H1 (cell line): ENCODE measurements around the gene TMEM126B. TPM values are rescaled to one million over a fixed set of nuclear protein-coding genes. Genes with fewer than 3 reads are reported as not detected.

Experiments
- CTCF ChIA-PET: fragments of 300-600 bp; sonication (Branson Sonifier 250); formaldehyde crosslinking; loops from one replicate; lab custom pipeline; 2021; ENCODE audit not compliant: partially characterized antibody; lab: Charles Lee
- POLR2A ChIA-PET: fragments of 300-600 bp; sonication (Branson Sonifier 250); formaldehyde crosslinking; loops from one replicate; lab custom pipeline; 2021; ENCODE audit warnings: inconsistent platforms; ENCODE audit not compliant: partially characterized antibody; lab: Charles Lee
- DNase-seq, 2 experiments: peaks; one replicate each; pipeline versions ENCODE4 v3.0.0 to v3.0.0-alpha.2; 2010 to 2022; ENCODE audit warnings: low spot score in 2 of 2, low read depth in 1 of 2, mixed read lengths in 1 of 2
- FAIRE-seq: peaks from 2 replicates; lab custom pipeline; 2011; peaks lifted over from hg19 to GRCh38; lab: Jason Lieb, UNC
- H2AFZ ChIP-seq: 2 replicates; pipeline ENCODE4 v1.8.1; 2012; ENCODE audit warnings: low read length, inconsistent platforms
- H2AK5ac ChIP-seq: 2 replicates; pipeline ENCODE4 v1.6.1; 2013; ENCODE audit warnings: low read depth, low read length
- H2BK120ac ChIP-seq: replicated peaks from 2 replicates; pipeline ENCODE3; 2013; ENCODE audit warnings: low read depth, low read length, inconsistent platforms
- H2BK12ac ChIP-seq: 2 replicates; pipeline ENCODE4 v1.6.1; 2013; ENCODE audit warnings: low read depth, low read length
- H2BK15ac ChIP-seq: 2 replicates; pipeline ENCODE4 v1.6.1; 2013; ENCODE audit warnings: low read length
- H2BK20ac ChIP-seq: 2 replicates; pipeline ENCODE4 v1.6.1; 2013; ENCODE audit warnings: low read length
- H2BK5ac ChIP-seq: 2 replicates; pipeline ENCODE4 v1.6.1; 2013; ENCODE audit warnings: low read depth, low read length
- H3K14ac ChIP-seq: 2 replicates; pipeline ENCODE4 v1.6.1; 2013; ENCODE audit warnings: inconsistent platforms; ENCODE audit not compliant: insufficient read length
- H3K18ac ChIP-seq: 2 replicates; pipeline ENCODE4 v1.6.1; 2013; ENCODE audit warnings: low read length; ENCODE audit errors: extremely low read depth
- H3K23ac ChIP-seq: 2 replicates; pipeline ENCODE4 v1.6.1; 2013; ENCODE audit warnings: inconsistent platforms; ENCODE audit not compliant: insufficient read length
- H3K23me2 ChIP-seq: 2 replicates; pipeline ENCODE4 v1.6.1; 2013; ENCODE audit warnings: low read depth, low read length
- H3K27ac ChIP-seq: 2 replicates; pipeline ENCODE4 v1.6.1; 2011; ENCODE audit warnings: low read depth, low read length, inconsistent platforms
- H3K27me3 ChIP-seq, 4 experiments: replicated peaks in 1 of 4; 1 replicate in 1 of 4; 2 replicates in 3 of 4; pipeline versions ENCODE4 v1.6.1 to v1.8.1; 2011 to 2013; ENCODE audit warnings: low read length in 3 of 4, mild to moderate bottlenecking in 3 of 4, inconsistent platforms in 2 of 4, mixed read lengths in 2 of 4, moderate library complexity in 1 of 4; ENCODE audit not compliant: control insufficient read depth in 3 of 4, insufficient read depth in 3 of 4; ENCODE audit errors: extremely low read depth in 1 of 4
- H3K36me3 ChIP-seq, 4 experiments: 2 replicates each; pipeline versions ENCODE4 v1.6.1 to v1.8.1; 2011 to 2013; ENCODE audit warnings: mild to moderate bottlenecking in 4 of 4, low read length in 3 of 4, moderate library complexity in 2 of 4, control low read depth in 1 of 4, inconsistent platforms in 1 of 4; ENCODE audit not compliant: insufficient read depth in 4 of 4, control insufficient read depth in 2 of 4
- H3K4ac ChIP-seq: replicated peaks from 2 replicates; pipeline ENCODE3; 2013; ENCODE audit warnings: low read length, low read depth, mixed read lengths, inconsistent platforms; ENCODE audit not compliant: insufficient read length
- H3K4me1 ChIP-seq, 4 experiments: replicated peaks in 1 of 4; 1 replicate in 1 of 4; 2 replicates in 3 of 4; pipeline versions ENCODE4 v1.6.1 to v1.8.1; 2011 to 2013; ENCODE audit warnings: low read length in 3 of 4, inconsistent platforms in 2 of 4, mixed read lengths in 1 of 4; ENCODE audit not compliant: insufficient read depth in 4 of 4, control insufficient read depth in 3 of 4
- H3K4me2 ChIP-seq, 2 experiments: 2 replicates each; pipeline versions ENCODE4 v1.6.1 to v1.8.1; 2011 to 2013; ENCODE audit warnings: low read depth in 2 of 2, low read length in 2 of 2, control low read depth in 1 of 2, inconsistent platforms in 1 of 2, mild to moderate bottlenecking in 1 of 2; ENCODE audit not compliant: insufficient read depth in 1 of 2
- H3K4me3 ChIP-seq, 4 experiments: fragments of 200-600, 300-600 bp in 1 of 4; sonication (generic), shearing (Covaris generic), sonication (Bioruptor Twin) in 1 of 4; 2 replicates each; pipeline versions ENCODE4 v1.5.1 to v1.8.1; 2011 to 2016; ENCODE audit warnings: low read length in 4 of 4, low read depth in 3 of 4, control low read depth in 2 of 4, inconsistent platforms in 2 of 4, mild to moderate bottlenecking in 2 of 4, mixed read lengths in 1 of 4, moderate library complexity in 1 of 4; ENCODE audit not compliant: insufficient read depth in 2 of 4; ENCODE audit errors: extremely low read depth in 1 of 4
- H3K56ac ChIP-seq: replicated peaks from 2 replicates; pipeline ENCODE3; 2013; ENCODE audit warnings: low read depth, mild to moderate bottlenecking, mixed read lengths, low read length, inconsistent platforms; ENCODE audit not compliant: insufficient read length
- H3K79me1 ChIP-seq: 2 replicates; pipeline ENCODE4 v1.6.1; 2013; ENCODE audit warnings: low read depth, low read length, control low read depth
- H3K79me2 ChIP-seq, 2 experiments: 2 replicates each; pipeline versions ENCODE4 v1.6.1 to v1.8.1; 2012 to 2013; ENCODE audit warnings: low read length in 2 of 2, mild to moderate bottlenecking in 2 of 2, inconsistent platforms in 1 of 2; ENCODE audit not compliant: insufficient read depth in 2 of 2, control insufficient read depth in 1 of 2
- H3K9ac ChIP-seq, 4 experiments: replicated peaks in 1 of 4; 1 replicate in 1 of 4; 2 replicates in 3 of 4; pipeline versions ENCODE4 v1.6.1 to v1.8.1; 2011 to 2013; ENCODE audit warnings: low read depth in 3 of 4, low read length in 3 of 4, control low read depth in 2 of 4, mild to moderate bottlenecking in 2 of 4, moderate library complexity in 2 of 4, inconsistent platforms in 1 of 4; ENCODE audit errors: extremely low read depth in 1 of 4
- H3K9me3 ChIP-seq, 2 experiments: 2 replicates each; pipeline versions ENCODE4 v1.6.1 to v1.8.1; 2012 to 2013; ENCODE audit warnings: mild to moderate bottlenecking in 2 of 2, moderate library complexity in 2 of 2, control low read depth in 1 of 2, inconsistent platforms in 1 of 2, low read depth in 1 of 2, low read length in 1 of 2, mixed read lengths in 1 of 2; ENCODE audit not compliant: insufficient read depth in 2 of 2
- H4K20me1 ChIP-seq, 2 experiments: replicated peaks in 1 of 2; 2 replicates each; pipeline versions ENCODE3 to v1.8.1; 2011 to 2013; ENCODE audit warnings: inconsistent platforms in 2 of 2, low read length in 2 of 2, mild to moderate bottlenecking in 1 of 2; ENCODE audit not compliant: insufficient read depth in 2 of 2, control insufficient read depth in 1 of 2
- H4K5ac ChIP-seq: 2 replicates; pipeline ENCODE4 v1.6.1; 2013; ENCODE audit warnings: low read length, low read depth, mixed read lengths, inconsistent platforms; ENCODE audit not compliant: insufficient read length
- H4K8ac ChIP-seq: 2 replicates; pipeline ENCODE4 v1.8.0; 2013; ENCODE audit warnings: mild to moderate bottlenecking, moderate library complexity, low read length, inconsistent platforms; ENCODE audit not compliant: insufficient read depth; ENCODE audit errors: extremely low read depth
- H4K91ac ChIP-seq: replicated peaks from 2 replicates; pipeline ENCODE3; 2013; ENCODE audit warnings: low read length, mixed read lengths, inconsistent platforms; ENCODE audit not compliant: insufficient read length
- KDM4A ChIP-seq: IDR thresholded peaks from one replicate; pipeline ENCODE4 v1.7.1; 2012; ENCODE audit warnings: low read depth, mild to moderate bottlenecking, moderate library complexity, low read length, inconsistent platforms; ENCODE audit not compliant: severe bottlenecking
- POLR2A ChIP-seq, 2 experiments: IDR thresholded peaks; 1 replicate in 1 of 2; 2 replicates in 1 of 2; pipeline ENCODE4 v1.6.1; 2011; ENCODE audit warnings: low read depth in 2 of 2, low read length in 2 of 2, mild to moderate bottlenecking in 2 of 2; ENCODE audit errors: control extremely low read depth in 1 of 2
- SIN3A ChIP-seq, 2 experiments: IDR thresholded peaks in 1 of 2; conservative IDR thresholded peaks in 1 of 2; 2 replicates each; pipeline ENCODE4 v1.6.1; 2011 to 2012; ENCODE audit warnings: low read length in 2 of 2, improper control_type of control experiment in 1 of 2, low read depth in 1 of 2, mild to moderate bottlenecking in 1 of 2
- WGBS, 2 experiments: shearing (Covaris generic) in 1 of 2; methylation state at CpG; one replicate each; pipeline versions ENCODE4 v1.1.6 to v1.1.7; 2013 to 2015; ENCODE audit warnings: low lambda C conversion rate in 2 of 2, mixed read lengths in 2 of 2, inconsistent platforms in 1 of 2, low coverage in 1 of 2, missing lambda C conversion rate in 1 of 2; ENCODE audit not compliant: insufficient replicate concordance in 2 of 2, insufficient coverage in 1 of 2, insufficient read length in 1 of 2; ENCODE audit errors: extremely low coverage in 1 of 2, missing lambda C conversion rate in 1 of 2; 5-methylcytosine and 5-hydroxymethylcytosine counted together
- polyA plus RNA-seq, 7 experiments: library from polyadenylated mRNA; depleted of rRNA in 3 of 7; stranded (reverse) in 5 of 7; unstranded in 2 of 7; fragments of >200 nt in 5 of 7; fragments of 200-250 nt in 2 of 7; gene quantifications; 1 replicate in 5 of 7; 2 replicates in 1 of 7; 4 replicates in 1 of 7; pipeline versions ENCODE4 v1.2.1 to v1.2.3, GENCODE V29; 2011 to 2013; ENCODE audit warnings: missing spikeins in 2 of 7, mixed read lengths in 2 of 7
- total RNA-seq: library from RNA; stranded (reverse); fragmentation: NEBNext Ultra II Directional; extraction: Animal tissue kit (Norgen Biotek cat#: 25700); gene quantifications from 2 replicates; pipeline ENCODE4 v1.2.1, GENCODE V29; 2021

TMEM126B gene
- total and polyA plus RNA-seq, 2 of the 8 experiments (the other 6 are each of a cell fraction or from before 2014, with no cell fraction given): 85.6 to 101 TPM

DNA sequence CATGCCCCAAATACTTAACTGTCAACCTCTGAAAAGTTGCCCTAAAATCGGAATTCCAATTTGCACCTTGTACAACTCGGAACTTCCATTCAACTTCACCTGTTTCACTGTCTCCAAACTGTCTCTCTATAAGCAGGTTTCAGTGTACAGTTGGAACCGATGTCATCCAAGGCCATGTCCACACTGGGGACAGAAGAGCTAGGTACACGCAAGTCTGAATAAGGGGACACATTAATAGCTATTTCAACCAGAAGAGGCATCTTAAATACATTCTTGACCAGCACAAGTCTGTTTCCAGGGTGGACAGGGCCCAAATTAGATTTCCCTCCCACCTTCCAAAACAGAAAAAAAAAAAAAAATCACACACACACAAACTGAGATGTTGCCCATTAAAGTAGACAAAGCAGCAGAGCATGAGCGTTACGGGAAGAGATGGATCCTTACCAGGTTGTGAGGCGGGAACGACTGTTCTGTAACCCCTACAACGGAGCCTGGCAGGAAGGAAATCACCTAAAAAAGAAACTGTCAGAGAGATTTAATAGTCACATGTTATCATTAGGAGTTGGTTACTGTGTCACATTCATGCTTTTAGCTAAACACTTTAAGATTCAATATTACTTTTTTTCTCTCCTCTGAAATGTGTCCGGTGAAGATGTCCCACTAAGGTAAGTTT lies 34.8 kb downstream of the TMEM126B start:
- no peaks in the 10 kb centered on the region for H3K27me3 ChIP-seq
- no peaks in the 10 kb centered on the region for H3K9me3 ChIP-seq
- no peak overlapping the region for H2AFZ ChIP-seq
- H2BK20ac ChIP-seq: no peak overlapping the region
- peak overlapping the region; percentile 74 to 97 for H3K4me2 ChIP-seq
- H2BK120ac ChIP-seq: no peak overlapping the region
- POLR2A ChIA-PET: interaction anchor here (1.2 to 9.9 kb wide), 5 partner anchors 10 to 192 kb away, joined by 3 to 105 read pairs (median 10); partner anchors contain the start of genes CCDC83, DLG2, TMEM126A and TMEM126B
- peaks cover 0 to 44% (median 11%) of the 10 kb centered on the region in 4 experiments; a peak in 4 of 8 replicates for H3K36me3 ChIP-seq
- H3K9ac ChIP-seq: peak overlapping the region; percentile 95 to 97 (median 96)
- no peak overlapping the region for H3K18ac ChIP-seq
- DNase-seq: no peak
- H3K23me2 ChIP-seq: peaks cover 3% of the 10 kb centered on the region; the same call in 1 of the 2 replicates
- no peak overlapping the region for H3K4ac ChIP-seq
- H2AK5ac ChIP-seq: no peak overlapping the region
- no peak overlapping the region for H3K23ac ChIP-seq
- no peak overlapping the region for H4K8ac ChIP-seq
- peaks cover 0 to 3% (median 0%) of the 10 kb centered on the region in 4 experiments; a peak in 3 of 7 replicates for H3K4me1 ChIP-seq
- CTCF ChIA-PET: interaction anchor here (0.9 to 3.2 kb wide), 6 partner anchors 9 to 192 kb away, joined by 3 to 6 read pairs (median 4); partner anchors contain the start of gene CCDC83
- H4K20me1 ChIP-seq: peaks cover 15 to 20% of the 10 kb centered on the region in 2 experiments
- no peak overlapping the region; the same call in 1 of the 2 replicates for H2BK5ac ChIP-seq
- H3K4me3 ChIP-seq: peak overlapping the region; percentile 81 to 98 (median 92)
- no peak overlapping the region for H3K14ac ChIP-seq
- H4K5ac ChIP-seq: no peak overlapping the region
- H2BK12ac ChIP-seq: no peak overlapping the region
- H2BK15ac ChIP-seq: no peak overlapping the region
- no peak overlapping the region for H4K91ac ChIP-seq
- no peak for FAIRE-seq
- 11% methylated on average over 10 of the region's 10 CpGs; no CpG with 5 or more reads in 1 of the 2 experiments for WGBS, 2 experiments
- peaks cover 21 to 66% of the 10 kb centered on the region in 2 experiments for H3K79me2 ChIP-seq
- no peaks in the 10 kb centered on the region for H3K79me1 ChIP-seq
- H3K56ac ChIP-seq: no peak overlapping the region
- no peak overlapping the region for H3K27ac ChIP-seq
- TF ChIP-seq POLR2A (IDR thresholded peaks at IDR 0.05; ENCODE audit: control extremely low read depth in 1 of 2, low read depth in 2 of 2, low read length in 2 of 2) (no peak), SIN3A (conservative IDR thresholded peaks at IDR 0.05 in 1 of 2, IDR thresholded peaks at IDR 0.05 in 1 of 2; ENCODE audit: low read depth in 1 of 2, low read length in 2 of 2) (0 out of 4 replicates have a peak, but pooled peaks of 1 of the 2 experiments have one; percentile 59), KDM4A (no peak)
